HS-27A (cell line): Measurements from ENCODE around the gene PLAAT4.

Experiments
- DNase-seq: peaks from one replicate; pipeline ENCODE4 v3.0.0-alpha.2; 2012; ENCODE audit warnings: low read depth, missing footprints

Gene PLAAT4

GRCh38 chr11:63536669-63537292 lies at the start of gene PLAAT4:
PLAAT4 (plus strand) TSS chr11:63536808; CDS start chr11:63536869, 61 bp downstream.
- no peak for DNase-seq

GRCh38 chr11:63488789-63489188 lies 47.8 kb upstream of the PLAAT4 start:
- no peak for DNase-seq

- no peak for DNase-seq
These were observed 46.7 kb upstream of the PLAAT4 start for GRCh38 chr11:63489879-63490278.

- no peak for DNase-seq
These were observed 45.9 kb upstream of the PLAAT4 start, which contains the start of gene PLAAT5 for GRCh38 chr11:63490551-63491239. PLAAT5 (minus strand) TSS chr11:63491167; CDS start chr11:63491034, 133 bp downstream.

GRCh38 chr11:63491240-63491587 lies 45.4 kb upstream of the PLAAT4 start:
- no peak for DNase-seq

- no peak for DNase-seq
These were observed 44.8 kb upstream of the PLAAT4 start for GRCh38 chr11:63491636-63492372.

GRCh38 chr11:63492441-63492840 lies 44.2 kb upstream of the PLAAT4 start:
- DNase-seq, result no peak

- no peak for DNase-seq
These were observed 43.5 kb upstream of the PLAAT4 start for GRCh38 chr11:63493127-63493526.

GRCh38 chr11:63494975-63495374 lies 41.6 kb upstream of the PLAAT4 start:
- no peak for DNase-seq

GRCh38 chr11:63499874-63500273 lies 36.7 kb upstream of the PLAAT4 start:
- DNase-seq, result no peak

GRCh38 chr11:63501236-63501635 lies 35.4 kb upstream of the PLAAT4 start:
- DNase-seq, result no peak

GRCh38 chr11:63502252-63502820 lies 34.3 kb upstream of the PLAAT4 start:
- DNase-seq, result no peak

GRCh38 chr11:63503492-63503891 lies 33.1 kb upstream of the PLAAT4 start:
- no peak for DNase-seq

GRCh38 chr11:63504054-63504453 lies 32.6 kb upstream of the PLAAT4 start:
- no peak for DNase-seq

GRCh38 chr11:63504933-63505586 lies 31.5 kb upstream of the PLAAT4 start:
- DNase-seq, result no peak

GRCh38 chr11:63505857-63506528 lies 30.6 kb upstream of the PLAAT4 start, which contains the start of gene LGALS12:
LGALS12 (plus strand) TSS chr11:63506084; CDS start chr11:63506459, 375 bp downstream.
- no peak for DNase-seq

- no peak for DNase-seq
These were observed 29.7 kb upstream of the PLAAT4 start for GRCh38 chr11:63506876-63507275.

- no peak for DNase-seq
These were observed 29.1 kb upstream of the PLAAT4 start for GRCh38 chr11:63507511-63507910.

- no peak for DNase-seq
These were observed 28.6 kb upstream of the PLAAT4 start for GRCh38 chr11:63508009-63508408.

- DNase-seq, result no peak
These were observed 27.9 kb upstream of the PLAAT4 start for GRCh38 chr11:63508745-63509144.

- peak; percentile 45 for DNase-seq
These were observed 26.1 kb upstream of the PLAAT4 start for GRCh38 chr11:63510360-63511047.
